Stimulated activated naive B cell treated with anti-CD40 and anti-IgM and Interleukin-4, amounts not matched to agents 10 μg/mL and 1 μg/mL and 100 μg/mL, for 72 hours (primary cell): ENCODE measurements around the gene SLC8A3.

Experiments
- ATAC-seq, 2 donors: fragments of 150-1000 bp; cut with Tn5 transposase; replicated peaks; 2 replicates each; pipeline ENCODE4 v1.10.0; 2021; ENCODE audit warnings: moderate library complexity in 1 of 2
- DNase-seq: peaks from one replicate; pipeline ENCODE4 v3.0.0; 2021
- H3K27ac Mint-ChIP-seq: one replicate; pipeline ENCODE4 v1.8.0; 2022; ENCODE audit warnings: mild to moderate bottlenecking, mixed read lengths
- H3K27me3 Mint-ChIP-seq, 2 donors: one replicate each; pipeline ENCODE4 v1.8.0; 2022; ENCODE audit warnings: mixed read lengths in 2 of 2
- H3K36me3 Mint-ChIP-seq, 2 donors: one replicate each; pipeline ENCODE4 v1.8.0; 2022; ENCODE audit warnings: mixed read lengths in 2 of 2, mild to moderate bottlenecking in 1 of 2
- H3K4me1 Mint-ChIP-seq, 2 donors: one replicate each; pipeline ENCODE4 v1.8.0; 2022; ENCODE audit warnings: mixed read lengths in 2 of 2, mild to moderate bottlenecking in 1 of 2
- H3K4me3 Mint-ChIP-seq, 2 donors: one replicate each; pipeline ENCODE4 v1.8.0; 2022; ENCODE audit warnings: mild to moderate bottlenecking in 2 of 2, mixed read lengths in 2 of 2, moderate library complexity in 1 of 2
- H3K9me3 Mint-ChIP-seq, 2 donors: one replicate each; pipeline ENCODE4 v1.8.0; 2022; ENCODE audit warnings: mixed read lengths in 2 of 2, mild to moderate bottlenecking in 1 of 2

Gene SLC8A3

GRCh38 chr14:70189456-70190077 is 816 bp upstream of the SLC8A3 start:
- H3K4me3 Mint-ChIP-seq: peak overlapping the region; percentile 76 to 87
- no peak overlapping the region for H3K27ac Mint-ChIP-seq
- H3K4me1 Mint-ChIP-seq: peaks cover 17 to 32% of the 10 kb centered on the region in 2 donors
- peaks cover 0 to 3% of the 10 kb centered on the region in 2 donors for H3K9me3 Mint-ChIP-seq
- ATAC-seq (no peak), DNase-seq (no peak)
- no peaks in the 10 kb centered on the region for H3K36me3 Mint-ChIP-seq
- peaks cover 66 to 75% of the 10 kb centered on the region in 2 donors for H3K27me3 Mint-ChIP-seq

GRCh38 chr14:70188322-70188658 is 461 bp downstream of the SLC8A3 start:
- peak; percentile 14 for DNase-seq

GRCh38 chr14:70186900-70187451 is 1.8 kb downstream of the SLC8A3 start:
- Mint-ChIP-seq H3K36me3 (no peaks in the 10 kb centered on the region), H3K27me3 (peaks cover 53 to 54% of the 10 kb centered on the region in 2 donors), H3K4me1 (peaks cover 17 to 32% of the 10 kb centered on the region in 2 donors), H3K4me3 (peak overlapping the region; percentile 87 to 88), H3K27ac (peak overlapping the region; percentile 48), H3K9me3 (no peaks in the 10 kb centered on the region)
- DNase-seq (no peak), ATAC-seq (peak; percentile 2)

More at GRCh38 chr14:70188322-70188658, 461 bp downstream of the SLC8A3 start:
- no peaks in the 10 kb centered on the region for H3K36me3 Mint-ChIP-seq
- peak overlapping the region; percentile 87 to 88 for H3K4me3 Mint-ChIP-seq
- H3K9me3 Mint-ChIP-seq: no peaks in the 10 kb centered on the region
- H3K27me3 Mint-ChIP-seq: peaks cover 58 to 62% of the 10 kb centered on the region in 2 donors
- peak overlapping the region; percentile 27 for H3K27ac Mint-ChIP-seq
- peak; percentile 31 to 39 for ATAC-seq
- H3K4me1 Mint-ChIP-seq: peaks cover 17 to 32% of the 10 kb centered on the region in 2 donors

- peak; percentile 45 to 58 for ATAC-seq
- H3K27ac Mint-ChIP-seq: no peak overlapping the region
- DNase-seq: no peak
- H3K4me1 Mint-ChIP-seq: peaks cover 11 to 22% of the 10 kb centered on the region in 2 donors
- H3K27me3 Mint-ChIP-seq: peaks cover 24 to 27% of the 10 kb centered on the region in 2 donors
- H3K36me3 Mint-ChIP-seq: no peaks in the 10 kb centered on the region
- H3K9me3 Mint-ChIP-seq: no peaks in the 10 kb centered on the region
- no peak overlapping the region for H3K4me3 Mint-ChIP-seq
Measured at GRCh38 chr14:70183991-70184390, 4.8 kb downstream of the SLC8A3 start.

- no peak overlapping the region for H3K4me3 Mint-ChIP-seq
- peaks cover 19 to 20% of the 10 kb centered on the region in 2 donors for H3K27me3 Mint-ChIP-seq
- H3K36me3 Mint-ChIP-seq: no peaks in the 10 kb centered on the region
- peaks cover 0 to 7% of the 10 kb centered on the region in 2 donors for H3K4me1 Mint-ChIP-seq
- DNase-seq: no peak
- ATAC-seq: no peak
- H3K9me3 Mint-ChIP-seq: no peaks in the 10 kb centered on the region
- no peak overlapping the region for H3K27ac Mint-ChIP-seq
Measured at GRCh38 chr14:70181276-70181675, 7.5 kb downstream of the SLC8A3 start.

- Mint-ChIP-seq H3K27me3 (peaks cover 16 to 19% of the 10 kb centered on the region in 2 donors), H3K27ac (no peak overlapping the region), H3K4me1 (peaks cover 0 to 7% of the 10 kb centered on the region in 2 donors), H3K9me3 (no peaks in the 10 kb centered on the region), H3K4me3 (no peak overlapping the region), H3K36me3 (no peaks in the 10 kb centered on the region)
- ATAC-seq: no peak
- no peak for DNase-seq
Measured at GRCh38 chr14:70180718-70181117, 8.0 kb downstream of the SLC8A3 start.

GRCh38 chr14:70177081-70177800 is 11.5 kb downstream of the SLC8A3 start:
- Mint-ChIP-seq H3K36me3 (no peaks in the 10 kb centered on the region), H3K27me3 (peaks cover 15 to 24% of the 10 kb centered on the region in 2 donors), H3K4me1 (peaks cover 0 to 7% of the 10 kb centered on the region in 2 donors), H3K9me3 (no peaks in the 10 kb centered on the region), H3K27ac (no peak overlapping the region), H3K4me3 (no peak overlapping the region)
- no peak for DNase-seq
- no peak for ATAC-seq

GRCh38 chr14:70173569-70173968 is 15.2 kb downstream of the SLC8A3 start:
- Mint-ChIP-seq H3K9me3 (no peaks in the 10 kb centered on the region), H3K27me3 (peaks cover 18 to 24% of the 10 kb centered on the region in 2 donors), H3K4me1 (peaks cover 4 to 7% of the 10 kb centered on the region in 2 donors), H3K27ac (no peak overlapping the region), H3K4me3 (no peak overlapping the region), H3K36me3 (no peaks in the 10 kb centered on the region)
- DNase-seq (no peak), ATAC-seq (no peak)

GRCh38 chr14:70171726-70172125 is 17.0 kb downstream of the SLC8A3 start:
- Mint-ChIP-seq H3K27ac (no peak overlapping the region), H3K36me3 (no peaks in the 10 kb centered on the region), H3K4me3 (peak overlapping the region in 1 of 2 donors; percentile 5), H3K27me3 (peaks cover 16 to 23% of the 10 kb centered on the region in 2 donors), H3K9me3 (no peaks in the 10 kb centered on the region), H3K4me1 (peaks cover 4% of the 10 kb centered on the region in 2 donors)
- DNase-seq: no peak
- peak; percentile 66 to 70 for ATAC-seq

GRCh38 chr14:70170976-70171375 is 17.8 kb downstream of the SLC8A3 start:
- Mint-ChIP-seq H3K36me3 (no peaks in the 10 kb centered on the region), H3K4me3 (no peak overlapping the region), H3K4me1 (peaks cover 0 to 4% of the 10 kb centered on the region in 2 donors), H3K9me3 (no peaks in the 10 kb centered on the region), H3K27ac (no peak overlapping the region), H3K27me3 (peaks cover 16 to 24% of the 10 kb centered on the region in 2 donors)
- ATAC-seq (no peak), DNase-seq (no peak)

- DNase-seq: no peak
- Mint-ChIP-seq H3K9me3 (no peaks in the 10 kb centered on the region), H3K4me1 (peaks cover 0 to 4% of the 10 kb centered on the region in 2 donors), H3K27me3 (peaks cover 16 to 25% of the 10 kb centered on the region in 2 donors), H3K36me3 (no peaks in the 10 kb centered on the region), H3K4me3 (no peak overlapping the region), H3K27ac (no peak overlapping the region)
- no peak for ATAC-seq
Measured at GRCh38 chr14:70168406-70168805, 20.3 kb downstream of the SLC8A3 start.

GRCh38 chr14:70166530-70167203 is 22.1 kb downstream of the SLC8A3 start:
- H3K27ac Mint-ChIP-seq: no peak overlapping the region
- H3K4me3 Mint-ChIP-seq: no peak overlapping the region
- H3K9me3 Mint-ChIP-seq: no peaks in the 10 kb centered on the region
- ATAC-seq: no peak
- DNase-seq: no peak
- H3K36me3 Mint-ChIP-seq: no peaks in the 10 kb centered on the region
- peaks cover 16 to 19% of the 10 kb centered on the region in 2 donors for H3K27me3 Mint-ChIP-seq
- peaks cover 0 to 2% of the 10 kb centered on the region in 2 donors for H3K4me1 Mint-ChIP-seq

GRCh38 chr14:70162358-70162757 is 26.4 kb downstream of the SLC8A3 start:
- Mint-ChIP-seq H3K4me3 (no peak overlapping the region), H3K4me1 (no peaks in the 10 kb centered on the region), H3K27ac (no peak overlapping the region), H3K36me3 (no peaks in the 10 kb centered on the region), H3K27me3 (peaks cover 9 to 17% of the 10 kb centered on the region in 2 donors), H3K9me3 (no peaks in the 10 kb centered on the region)
- DNase-seq (no peak), ATAC-seq (no peak)

GRCh38 chr14:70156592-70156991 is 32.2 kb downstream of the SLC8A3 start:
- no peak for DNase-seq
- peaks cover 15 to 16% of the 10 kb centered on the region in 2 donors for H3K27me3 Mint-ChIP-seq
- H3K4me1 Mint-ChIP-seq: no peaks in the 10 kb centered on the region
- no peaks in the 10 kb centered on the region for H3K36me3 Mint-ChIP-seq
- no peak overlapping the region for H3K27ac Mint-ChIP-seq
- no peaks in the 10 kb centered on the region for H3K9me3 Mint-ChIP-seq
- H3K4me3 Mint-ChIP-seq: no peak overlapping the region
- no peak for ATAC-seq
